BLaER1 treated with 17β-estradiol and CSF1 and Interleukin-3, amounts not matched to agents 10 nM and 100 nM (cell line): ENCODE data around the gene SHISA5.
"Not testable (repeated sequence)": the region's sequence is repeated elsewhere in the genome, so short reads cannot be mapped to it uniquely, and the experiment has no call there.

Experiments used
- H3K27ac ChIP-seq, 11 experiments: shearing (Covaris generic); formaldehyde crosslinking; 2 replicates each; pipeline ENCODE4 v1.8.1; 2022
- H3K27me3 ChIP-seq, 11 experiments: shearing (Covaris generic); formaldehyde crosslinking; 2 replicates each; pipeline ENCODE4 v1.8.1; 2022
- H3K36me3 ChIP-seq, 11 experiments: shearing (Covaris generic); formaldehyde crosslinking; 2 replicates each; pipeline ENCODE4 v1.8.1; 2022
- H3K4me1 ChIP-seq, 10 experiments: shearing (Covaris generic); formaldehyde crosslinking; 2 replicates each; pipeline ENCODE4 v1.8.1; 2022
- H3K4me2 ChIP-seq, 11 experiments: shearing (Covaris generic); formaldehyde crosslinking; 2 replicates each; pipeline ENCODE4 v1.8.1; 2022
- H3K4me3 ChIP-seq, 10 experiments: shearing (Covaris generic); formaldehyde crosslinking; 2 replicates each; pipeline ENCODE4 v1.8.1; 2022
- H3K9ac ChIP-seq, 11 experiments: shearing (Covaris generic); formaldehyde crosslinking; 2 replicates each; pipeline ENCODE4 v1.8.1; 2022
- H3K9me3 ChIP-seq, 11 experiments: shearing (Covaris generic); formaldehyde crosslinking; replicated peaks in 1 of 11; 2 replicates each; pipeline ENCODE4 v1.8.1; 2022
- H4K20me1 ChIP-seq, 11 experiments: shearing (Covaris generic); formaldehyde crosslinking; 2 replicates each; pipeline ENCODE4 v1.8.1; 2022
- Cebpa-rat ChIP-seq, 11 experiments: shearing (Covaris generic); IDR thresholded peaks; 2 replicates each; pipeline ENCODE4 v1.8.1; 2022

The SHISA5 gene

DNA sequence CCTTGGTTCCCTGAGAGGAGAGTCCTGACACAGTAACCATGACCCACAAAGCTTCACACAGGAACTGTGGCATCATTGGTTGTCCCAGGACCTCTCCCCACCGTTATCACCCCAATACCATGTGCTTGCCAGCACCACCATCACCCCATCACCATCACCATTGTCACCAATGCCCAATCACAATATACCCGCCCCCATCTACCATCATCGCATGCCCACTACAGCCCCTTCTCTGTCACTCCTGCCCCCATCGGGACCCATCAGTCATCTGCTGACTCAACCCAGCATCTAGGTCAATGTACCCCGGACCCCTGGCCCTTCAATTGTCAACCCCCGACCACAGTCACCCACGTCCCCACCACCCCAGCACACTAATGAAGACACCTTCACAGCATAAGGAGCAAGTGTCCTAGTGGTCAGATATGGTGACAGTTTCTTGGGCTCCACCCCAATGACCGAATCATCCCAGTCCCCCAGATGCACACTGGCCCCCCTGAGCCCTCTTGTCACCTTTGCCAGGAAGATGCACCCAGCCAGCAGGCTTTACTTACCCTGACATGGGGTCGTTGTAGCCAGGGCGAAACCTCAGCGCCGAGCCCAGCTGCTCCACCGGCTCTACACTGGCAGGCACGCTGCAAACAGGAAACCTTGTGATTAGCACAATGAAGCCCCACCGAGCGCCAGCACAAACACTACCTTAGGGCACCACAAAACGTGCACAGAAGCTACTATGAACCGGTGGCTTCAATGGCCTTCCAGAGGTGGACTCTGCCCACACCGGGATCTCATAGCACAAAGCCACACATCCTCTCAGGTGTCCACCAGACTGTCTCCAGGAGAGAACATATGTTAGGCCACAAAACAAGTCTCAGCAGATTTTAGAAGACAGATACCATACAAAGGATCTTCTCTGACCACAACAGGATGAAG lies 25.1 kb downstream of the SHISA5 start:
- Histone ChIP-seq H3K36me3 (peaks cover 0 to 27% (median 0%) of the 10 kb centered on the region in 11 experiments; a peak in 9 of 22 replicates), H3K4me3 (peak overlapping the region in 5 of 10 experiments; percentile 17 to 43 (median 36); a peak in 10 of 20 replicates), H3K4me2 (peak overlapping the region; percentile 43 to 93 (median 87)), H3K9me3 (no peaks in the 10 kb centered on the region), H3K27me3 (no peaks in the 10 kb centered on the region), H3K4me1 (peaks cover 50 to 73% (median 61%) of the 10 kb centered on the region in 10 experiments), H3K9ac (peak overlapping the region; percentile 9 to 76 (median 73); a peak in 20 of 22 replicates), H4K20me1 (peaks cover 0 to 12% (median 0%) of the 10 kb centered on the region in 11 experiments; a peak in 1 of 22 replicates), H3K27ac (peak overlapping the region in 10 of 11 experiments; percentile 18 to 90 (median 84); a peak in 19 of 22 replicates)
- no peak for TF ChIP-seq Cebpa-rat (IDR thresholded peaks at IDR 0.05)

DNA sequence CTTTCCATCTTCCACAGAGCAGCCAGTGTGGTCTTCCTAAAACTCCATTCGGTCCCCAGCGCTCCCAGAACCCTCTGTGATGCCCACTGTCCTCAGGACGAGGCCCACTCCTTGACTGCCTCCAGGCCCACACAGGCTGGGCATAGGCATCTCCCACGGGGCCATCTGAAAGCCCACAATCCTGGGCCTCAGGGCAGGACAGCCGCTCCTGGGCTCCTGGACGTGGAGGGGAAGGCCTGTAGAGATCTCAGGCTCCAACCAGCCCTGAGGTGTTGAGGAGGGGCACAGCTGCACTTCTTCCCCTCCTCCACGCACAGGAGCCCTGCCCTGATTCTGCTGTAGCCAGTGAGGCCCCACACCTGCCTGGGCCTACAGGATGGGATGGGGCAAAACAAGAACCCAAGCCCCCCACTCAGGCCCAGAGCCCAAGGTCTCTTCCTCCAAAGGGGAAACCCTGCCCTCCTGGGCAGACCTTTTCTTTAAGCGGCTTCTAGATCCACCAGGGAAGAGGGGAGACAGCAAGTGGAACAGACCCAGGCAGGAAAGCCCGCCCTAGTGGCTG lies 25.9 kb downstream of the SHISA5 start:
- H3K9me3 ChIP-seq = no peaks in the 10 kb centered on the region
- peaks cover 0 to 12% (median 0%) of the 10 kb centered on the region in 11 experiments; a peak in 1 of 22 replicates for H4K20me1 ChIP-seq
- H3K27ac ChIP-seq = peak overlapping the region in 9 of 11 experiments; percentile 63 to 90 (median 84); a peak in 19 of 22 replicates
- H3K36me3 ChIP-seq = peaks cover 0 to 27% (median 0%) of the 10 kb centered on the region in 11 experiments; a peak in 9 of 22 replicates
- peak overlapping the region in 3 of 10 experiments; percentile 7 to 10 (median 8); a peak in 4 of 20 replicates for H3K4me3 ChIP-seq
- TF ChIP-seq Cebpa-rat (IDR thresholded peaks at IDR 0.05) = no peak
- peaks cover 58 to 82% (median 70%) of the 10 kb centered on the region in 10 experiments for H3K4me1 ChIP-seq
- H3K9ac ChIP-seq = peak overlapping the region in 10 of 11 experiments; percentile 34 to 76 (median 72); a peak in 17 of 22 replicates
- peak overlapping the region; percentile 43 to 93 (median 87) for H3K4me2 ChIP-seq
- H3K27me3 ChIP-seq = no peaks in the 10 kb centered on the region

DNA sequence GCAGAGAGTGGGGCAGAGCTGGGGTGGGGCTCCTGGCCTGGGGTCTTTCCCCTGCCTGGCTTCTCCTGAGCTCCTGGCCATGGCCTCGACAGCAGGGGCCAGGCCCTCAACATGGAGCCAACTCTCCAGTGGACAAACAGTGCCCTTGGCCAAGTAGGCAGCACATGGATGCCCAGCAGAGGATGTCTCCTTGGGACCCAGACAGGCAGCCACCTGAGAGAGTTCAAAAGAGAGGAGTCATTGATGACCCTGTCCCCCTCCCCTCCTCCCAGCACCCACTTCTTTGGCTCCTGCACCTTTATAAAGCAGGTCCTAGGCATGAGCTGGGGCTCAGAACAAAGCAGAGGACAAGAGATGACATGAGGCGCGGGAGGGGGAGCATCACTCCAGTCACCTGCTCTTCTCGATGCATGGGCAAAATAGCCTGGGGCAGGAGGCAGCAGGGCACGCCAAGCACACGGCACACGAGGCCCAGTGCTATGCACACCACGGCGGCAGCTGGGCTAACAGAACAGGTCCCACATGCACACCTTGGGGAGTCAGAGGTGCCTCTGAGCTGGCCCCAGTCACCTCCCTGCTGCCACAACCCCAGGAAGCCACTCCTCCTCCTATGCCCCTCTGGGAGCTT lies 27.4 kb downstream of the SHISA5 start:
- no peaks in the 10 kb centered on the region for H3K9me3 ChIP-seq
- H4K20me1 ChIP-seq = peaks cover 0 to 12% (median 0%) of the 10 kb centered on the region in 11 experiments; a peak in 1 of 22 replicates
- peak overlapping the region in 8 of 11 experiments; percentile 45 to 90 (median 84); a peak in 15 of 22 replicates for H3K27ac ChIP-seq
- H3K27me3 ChIP-seq = no peaks in the 10 kb centered on the region
- TF ChIP-seq Cebpa-rat (IDR thresholded peaks at IDR 0.05) = no peak
- H3K4me2 ChIP-seq = peak overlapping the region; percentile 59 to 93 (median 87)
- peaks cover 66 to 91% (median 79%) of the 10 kb centered on the region in 10 experiments for H3K4me1 ChIP-seq
- H3K9ac ChIP-seq = peak overlapping the region in 8 of 11 experiments; percentile 20 to 76 (median 74); a peak in 13 of 22 replicates
- peak overlapping the region in 1 of 10 experiments; percentile 45; a peak in 1 of 20 replicates for H3K4me3 ChIP-seq
- H3K36me3 ChIP-seq = peaks cover 0 to 26% (median 0%) of the 10 kb centered on the region in 11 experiments; a peak in 9 of 22 replicates

DNA sequence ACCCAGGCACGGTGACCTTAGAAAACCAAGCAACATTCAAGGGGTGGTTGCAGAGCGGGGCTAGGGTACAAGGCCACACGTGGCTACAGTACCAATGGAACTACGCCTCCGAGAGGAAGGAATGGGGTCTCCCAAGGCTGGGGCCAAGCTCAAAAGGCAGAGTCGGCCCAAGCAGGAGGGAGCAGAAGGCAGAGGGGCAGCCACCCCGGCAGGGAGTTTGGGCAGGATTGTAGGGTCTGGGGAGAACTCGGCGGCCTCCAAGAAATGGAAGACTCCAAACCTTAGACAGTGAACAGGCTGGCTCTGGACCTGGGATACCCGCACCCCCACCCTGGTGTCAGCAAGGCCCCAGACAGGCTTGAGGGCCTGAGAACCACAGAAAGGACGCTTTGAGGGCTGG lies 28.8 kb downstream of the SHISA5 start:
- Histone ChIP-seq H3K36me3 (peaks cover 0 to 35% (median 5%) of the 10 kb centered on the region in 11 experiments; a peak in 12 of 22 replicates), H3K4me3 (no peak overlapping the region), H3K4me1 (peaks cover 70 to 94% (median 85%) of the 10 kb centered on the region in 10 experiments), H3K4me2 (peak overlapping the region in 5 of 11 experiments; percentile 83 to 93 (median 87); a peak in 7 of 22 replicates), H3K27me3 (no peaks in the 10 kb centered on the region), H4K20me1 (peaks cover 0 to 18% (median 4%) of the 10 kb centered on the region in 11 experiments; a peak in 13 of 22 replicates), H3K27ac (peak overlapping the region in 6 of 11 experiments; percentile 2 to 90 (median 29); a peak in 6 of 22 replicates), H3K9me3 (no peaks in the 10 kb centered on the region), H3K9ac (no peak overlapping the region)
- no peak for TF ChIP-seq Cebpa-rat (IDR thresholded peaks at IDR 0.05)

DNA sequence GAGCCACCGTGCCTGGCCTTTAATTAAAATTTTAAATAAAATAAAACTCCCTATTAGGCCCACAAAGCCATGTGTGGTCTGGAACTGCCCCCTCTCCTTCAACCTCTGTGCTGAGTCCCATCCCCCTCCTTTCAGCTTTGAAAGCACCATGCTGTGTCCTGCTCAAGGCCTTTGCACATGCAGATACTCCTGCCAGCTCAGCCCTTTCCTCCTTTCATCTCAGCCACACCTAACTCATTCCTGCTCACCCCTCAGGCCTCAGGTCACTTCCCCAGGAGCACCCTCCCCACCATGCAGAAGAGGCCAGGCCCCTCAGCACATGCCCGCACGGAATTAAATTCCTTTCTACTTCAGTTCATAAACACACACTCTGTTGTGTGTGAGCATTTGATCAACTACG lies 29.4 kb downstream of the SHISA5 start:
- peaks cover 71 to 94% (median 85%) of the 10 kb centered on the region in 10 experiments for H3K4me1 ChIP-seq
- no peak overlapping the region for H3K9ac ChIP-seq
- no peaks in the 10 kb centered on the region for H3K9me3 ChIP-seq
- no peak overlapping the region for H3K27ac ChIP-seq
- TF ChIP-seq Cebpa-rat (IDR thresholded peaks at IDR 0.05) = no peak
- no peaks in the 10 kb centered on the region for H3K27me3 ChIP-seq
- H4K20me1 ChIP-seq = peaks cover 2 to 23% (median 10%) of the 10 kb centered on the region in 11 experiments; a peak in 15 of 22 replicates
- H3K36me3 ChIP-seq = peaks cover 2 to 40% (median 11%) of the 10 kb centered on the region in 11 experiments; a peak in 18 of 22 replicates
- H3K4me2 ChIP-seq = no peak overlapping the region
- no peak overlapping the region for H3K4me3 ChIP-seq

DNA sequence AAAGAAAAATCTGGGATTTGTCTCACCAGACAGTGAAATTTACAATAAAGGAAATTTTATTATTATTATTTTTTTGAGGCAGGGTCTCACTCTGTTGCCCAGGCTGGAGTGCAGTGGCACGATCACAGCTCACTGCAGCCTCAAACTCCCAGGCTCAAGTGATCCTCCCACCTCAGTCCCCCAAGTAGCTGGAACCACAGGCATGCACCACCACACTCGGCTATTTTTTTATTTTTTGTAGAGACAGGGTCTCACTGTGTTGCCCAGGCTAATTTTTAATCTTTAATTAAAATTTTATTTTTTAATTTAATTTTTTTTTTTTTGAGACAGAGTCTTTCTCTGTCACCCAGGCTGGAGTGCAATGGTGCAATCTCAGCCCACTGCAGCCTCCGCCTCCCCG lies 29.9 kb downstream of the SHISA5 start:
- not testable (repeated sequence) for H3K27me3 ChIP-seq, H3K4me3 ChIP-seq, H3K9me3 ChIP-seq
- peak overlapping the region in 3 of 11 experiments; percentile 91 to 97 (median 92); a peak in 4 of 22 replicates for H3K27ac ChIP-seq
- peak overlapping the region in 6 of 11 experiments; percentile 91 to 100 (median 96); a peak in 9 of 22 replicates for H3K4me2 ChIP-seq
- H3K36me3 ChIP-seq = peaks cover 7 to 46% (median 17%) of the 10 kb centered on the region in 11 experiments
- peak overlapping the region in 1 of 11 experiments; percentile 87; a peak in 3 of 22 replicates for H3K9ac ChIP-seq
- peaks cover 4 to 29% (median 15%) of the 10 kb centered on the region in 11 experiments; a peak in 15 of 22 replicates for H4K20me1 ChIP-seq
- peaks cover 71 to 94% (median 85%) of the 10 kb centered on the region in 10 experiments for H3K4me1 ChIP-seq

DNA sequence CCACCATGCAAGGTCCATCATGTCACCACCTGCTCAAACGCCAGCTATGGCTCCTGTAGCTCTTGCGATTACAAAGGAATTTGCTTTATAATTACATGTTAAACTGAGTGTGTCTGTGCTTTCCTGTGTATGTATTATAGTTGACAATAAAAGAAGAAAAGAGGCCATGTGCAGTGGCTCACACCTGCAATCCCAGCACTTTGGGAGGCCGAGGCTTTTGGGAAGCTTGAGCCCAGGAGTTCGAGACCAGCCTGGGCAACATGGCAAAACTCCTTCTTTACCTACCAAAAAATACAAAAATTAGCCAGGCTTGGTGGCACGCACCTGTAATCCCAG lies 30.4 kb downstream of the SHISA5 start:
- peak overlapping the region; percentile 73 to 97 (median 91); a peak in 21 of 22 replicates for H3K27ac ChIP-seq
- H3K4me3 ChIP-seq = peak overlapping the region in 1 of 10 experiments; percentile 74; a peak in 1 of 20 replicates
- no peaks in the 10 kb centered on the region for H3K9me3 ChIP-seq
- TF ChIP-seq Cebpa-rat (IDR thresholded peaks at IDR 0.05) = no peak
- peak overlapping the region in 10 of 11 experiments; percentile 83 to 92 (median 88); a peak in 15 of 22 replicates for H3K9ac ChIP-seq
- peak overlapping the region; percentile 91 to 100 (median 96) for H3K4me2 ChIP-seq
- H3K4me1 ChIP-seq = peaks cover 71 to 94% (median 85%) of the 10 kb centered on the region in 10 experiments
- H3K27me3 ChIP-seq = no peaks in the 10 kb centered on the region
- peaks cover 5 to 34% (median 20%) of the 10 kb centered on the region in 11 experiments; a peak in 19 of 22 replicates for H4K20me1 ChIP-seq
- peaks cover 12 to 51% (median 21%) of the 10 kb centered on the region in 11 experiments for H3K36me3 ChIP-seq
